HG03064 (cell line): ENCODE measurements around the gene TXNDC16.
"Not testable (repeated sequence)": the region's sequence is repeated elsewhere in the genome, so short reads cannot be mapped to it uniquely, and the experiment has no call there.

ENCODE experiments used
- ATAC-seq: cut with Tn5 transposase; IDR thresholded peaks from one replicate; pipeline ENCODE4 v1.9.1; 2021; ENCODE audit warnings: low read depth; ENCODE audit not compliant: unreplicated experiment

Gene TXNDC16, protein sequence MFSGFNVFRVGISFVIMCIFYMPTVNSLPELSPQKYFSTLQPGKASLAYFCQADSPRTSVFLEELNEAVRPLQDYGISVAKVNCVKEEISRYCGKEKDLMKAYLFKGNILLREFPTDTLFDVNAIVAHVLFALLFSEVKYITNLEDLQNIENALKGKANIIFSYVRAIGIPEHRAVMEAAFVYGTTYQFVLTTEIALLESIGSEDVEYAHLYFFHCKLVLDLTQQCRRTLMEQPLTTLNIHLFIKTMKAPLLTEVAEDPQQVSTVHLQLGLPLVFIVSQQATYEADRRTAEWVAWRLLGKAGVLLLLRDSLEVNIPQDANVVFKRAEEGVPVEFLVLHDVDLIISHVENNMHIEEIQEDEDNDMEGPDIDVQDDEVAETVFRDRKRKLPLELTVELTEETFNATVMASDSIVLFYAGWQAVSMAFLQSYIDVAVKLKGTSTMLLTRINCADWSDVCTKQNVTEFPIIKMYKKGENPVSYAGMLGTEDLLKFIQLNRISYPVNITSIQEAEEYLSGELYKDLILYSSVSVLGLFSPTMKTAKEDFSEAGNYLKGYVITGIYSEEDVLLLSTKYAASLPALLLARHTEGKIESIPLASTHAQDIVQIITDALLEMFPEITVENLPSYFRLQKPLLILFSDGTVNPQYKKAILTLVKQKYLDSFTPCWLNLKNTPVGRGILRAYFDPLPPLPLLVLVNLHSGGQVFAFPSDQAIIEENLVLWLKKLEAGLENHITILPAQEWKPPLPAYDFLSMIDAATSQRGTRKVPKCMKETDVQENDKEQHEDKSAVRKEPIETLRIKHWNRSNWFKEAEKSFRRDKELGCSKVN

DNA sequence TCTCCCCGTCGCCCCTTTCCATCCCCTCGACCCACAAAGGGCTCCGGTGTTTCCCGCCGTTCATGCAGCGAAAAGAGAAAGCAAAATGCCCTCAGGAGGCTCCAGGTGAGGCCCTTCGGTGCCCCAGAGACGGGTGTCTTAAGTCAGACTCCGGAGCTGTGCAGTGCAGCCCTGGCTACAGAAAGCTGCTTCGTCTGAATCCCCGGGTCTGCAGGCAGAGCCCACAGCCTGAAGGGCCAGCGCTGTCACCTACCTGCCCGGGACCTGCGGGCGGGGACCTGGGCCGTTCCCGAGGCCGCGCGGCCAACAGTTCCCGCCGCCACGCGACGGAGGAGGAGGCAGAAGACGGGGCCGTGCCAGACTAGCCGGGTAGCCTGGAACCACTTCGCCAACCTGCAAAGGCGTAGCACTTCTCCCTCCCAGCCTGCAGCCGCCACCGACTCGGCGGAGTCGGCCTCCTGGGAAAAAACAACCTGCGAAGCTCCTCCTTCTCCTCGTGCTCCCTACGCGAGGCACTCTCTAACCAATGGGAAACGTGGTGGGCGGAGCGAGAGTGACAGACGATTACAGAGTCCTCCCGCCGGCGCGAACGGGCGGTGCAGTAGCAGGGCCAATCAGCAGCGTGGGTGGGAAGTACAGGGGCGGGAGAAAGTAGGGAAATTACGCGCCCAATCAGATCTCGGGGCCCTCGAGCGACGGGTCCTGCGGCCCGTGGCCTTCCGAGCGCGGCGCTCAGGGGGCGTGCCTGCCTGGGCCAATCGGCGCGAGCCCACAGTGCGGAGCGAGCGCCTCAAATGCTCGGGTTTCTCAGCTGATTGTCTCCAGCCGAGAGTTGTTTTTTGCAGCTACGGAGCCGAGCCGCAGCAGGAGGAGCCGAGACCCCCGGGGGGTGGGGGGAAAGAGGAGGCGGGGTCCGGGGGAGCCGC is at the start of gene TXNDC16, which contains the start of gene GPR137C:
Gene TXNDC16 (minus strand): TSS at position 443 of the 926 bp plus-strand sequence. CDS start 8,948 bp downstream, outside the sequence.
Gene GPR137C (plus strand): TSS at position 774 of the 926 bp plus-strand sequence. CDS start 312 bp downstream, outside the sequence.
- peak; percentile 93 for ATAC-seq

DNA sequence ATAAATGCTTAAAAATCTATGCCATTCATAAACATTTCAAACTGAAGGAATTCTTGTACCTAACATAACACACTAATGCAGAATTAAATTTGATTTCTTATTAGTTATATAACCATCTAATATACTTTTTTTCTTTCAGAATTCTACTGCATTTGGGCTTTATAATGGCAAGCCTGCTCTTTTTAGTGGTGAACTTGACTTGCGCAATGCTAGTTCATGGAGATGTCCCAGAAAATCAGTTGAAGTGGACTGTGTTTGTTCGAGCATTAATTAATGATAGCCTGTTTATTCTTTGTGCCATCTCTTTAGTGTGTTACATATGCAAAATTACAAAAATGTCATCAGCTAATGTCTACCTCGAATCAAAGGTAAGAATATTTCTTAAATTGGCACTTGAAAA is 47.7 kb upstream of the TXNDC16 start:
- ATAC-seq, result no peak

DNA sequence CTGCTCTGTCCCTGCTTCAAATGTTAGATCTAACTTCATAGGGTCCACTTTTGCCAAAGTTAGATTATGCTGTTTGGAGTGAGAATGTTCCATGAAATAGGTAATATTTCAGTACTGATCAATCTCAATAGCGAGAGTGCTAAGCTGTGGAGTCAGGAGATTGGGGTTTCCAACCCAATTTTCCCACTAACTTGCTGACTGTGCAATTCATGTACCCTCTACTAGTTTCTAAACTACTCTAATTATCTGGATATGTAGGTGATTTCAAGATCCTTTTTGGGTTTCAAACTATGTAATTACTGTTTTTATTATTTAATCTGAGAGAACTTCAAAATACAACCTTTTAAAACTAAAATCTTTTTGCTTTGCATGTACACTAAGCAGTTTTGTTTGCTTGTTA is 46.3 kb upstream of the TXNDC16 start:
- no peak for ATAC-seq

DNA sequence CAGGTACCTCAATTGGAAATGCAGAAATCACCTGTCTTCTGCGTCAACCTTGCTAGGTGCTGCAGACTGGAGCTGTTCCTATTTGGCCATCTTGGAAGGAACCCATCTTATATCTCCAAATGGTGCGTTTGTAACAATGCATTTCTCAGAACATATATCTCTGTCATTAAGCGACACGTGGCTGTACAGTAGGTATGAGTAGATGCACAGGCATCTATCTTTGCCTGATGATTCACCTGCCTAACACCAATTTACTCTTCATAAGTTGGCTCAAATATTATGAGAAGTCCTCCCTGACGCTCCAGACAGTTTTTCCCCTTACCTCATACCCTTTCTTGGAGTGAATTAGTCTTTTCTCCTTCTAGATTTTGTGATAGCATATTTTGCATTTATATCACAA is 44.6 kb upstream of the TXNDC16 start:
- ATAC-seq, result no peak

DNA sequence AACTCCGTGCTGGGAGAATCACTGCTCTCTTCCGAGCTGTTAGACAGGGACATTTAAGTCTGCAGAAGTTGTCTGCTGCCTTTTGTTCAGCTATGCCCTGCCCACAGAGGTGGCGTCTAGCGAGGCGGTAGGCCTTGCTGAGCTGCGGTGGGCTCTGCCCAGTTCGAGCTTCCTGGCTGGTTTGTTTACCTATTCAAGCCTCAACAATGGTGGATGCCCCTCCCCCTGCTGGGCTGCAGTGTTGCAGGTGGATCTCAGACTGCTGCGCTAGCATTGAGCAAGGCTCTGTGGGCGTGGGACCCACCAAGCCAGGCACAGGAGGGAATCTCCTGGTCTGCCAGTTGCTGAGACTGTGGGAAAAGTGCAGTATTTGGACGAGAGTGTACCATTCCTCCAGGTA is 44.0 kb upstream of the TXNDC16 start:
- ATAC-seq, result no peak

DNA sequence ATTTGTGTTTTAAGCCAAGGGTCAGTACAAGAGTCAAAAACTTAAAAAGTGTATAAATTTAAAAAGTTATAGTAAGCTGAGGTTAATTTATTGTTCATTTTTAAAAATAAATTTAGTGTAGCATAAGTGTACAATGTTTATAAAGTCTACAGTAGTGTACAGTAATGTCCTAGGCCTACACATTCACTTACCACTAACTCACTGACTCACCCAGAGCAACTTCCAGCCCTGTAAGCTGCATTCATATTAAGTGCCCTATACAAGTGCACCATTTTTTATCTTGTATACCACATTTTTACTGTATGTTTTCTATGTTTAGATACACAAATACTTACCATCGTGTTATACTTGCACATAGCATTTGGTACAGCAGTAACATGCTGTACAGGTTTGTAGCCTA is 38.0 kb upstream of the TXNDC16 start:
- no peak for ATAC-seq

DNA sequence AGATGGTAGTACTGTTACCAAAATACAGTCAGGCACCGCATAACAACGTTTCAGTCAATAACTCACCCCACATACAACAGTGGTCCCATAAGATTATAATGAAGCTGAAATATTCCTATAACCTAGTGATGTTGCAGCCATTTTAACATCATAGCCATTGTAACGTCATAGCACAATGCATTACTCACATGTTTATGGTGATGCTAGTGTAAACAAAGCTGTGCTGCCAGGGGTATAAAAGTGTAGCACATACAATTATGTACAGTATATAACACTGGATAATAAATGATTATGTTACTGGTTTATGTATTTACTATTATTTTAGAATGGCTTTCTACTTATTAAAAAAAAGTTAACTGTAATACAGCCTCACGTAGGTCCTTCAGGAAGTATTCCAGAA is 37.3 kb upstream of the TXNDC16 start:
- no peak for ATAC-seq

DNA sequence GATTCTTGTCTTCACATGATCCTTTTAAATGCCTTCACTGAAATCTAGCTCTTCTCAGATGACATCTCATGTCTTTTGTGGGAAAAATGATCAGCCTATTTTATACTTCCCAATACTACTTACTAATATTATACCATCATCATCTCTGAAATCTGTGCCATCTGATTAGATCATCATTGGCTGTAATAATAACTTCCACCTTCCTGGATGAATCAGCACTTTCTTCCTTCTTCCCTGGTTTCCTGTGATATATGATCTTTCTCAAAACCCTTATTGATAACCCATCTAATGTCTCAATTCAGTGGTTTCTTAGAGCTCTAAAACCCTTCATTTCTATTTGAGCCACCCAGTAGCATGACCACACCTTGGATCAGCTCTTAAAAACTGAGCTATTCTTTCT is 31.2 kb upstream of the TXNDC16 start:
- ATAC-seq, result no peak

DNA sequence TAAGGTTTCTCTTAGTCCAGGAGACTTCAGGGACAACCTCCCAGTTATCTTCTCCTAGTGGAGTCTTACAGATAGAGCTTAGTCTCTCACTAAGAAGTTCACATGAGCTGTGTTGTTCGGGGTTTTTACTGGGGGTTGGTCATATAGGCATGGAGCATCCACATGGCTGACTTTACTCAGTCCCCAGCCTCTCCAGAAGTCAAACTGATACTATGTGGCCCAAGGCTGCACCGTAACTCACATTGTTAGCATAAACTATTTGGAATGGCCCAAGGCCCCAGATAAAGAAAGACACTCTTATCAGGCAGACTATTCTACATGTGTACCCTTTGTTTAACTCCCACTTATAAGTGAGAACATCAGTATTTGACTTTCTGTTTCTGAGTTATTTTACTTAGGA is 23.6 kb upstream of the TXNDC16 start:
- no peak for ATAC-seq

DNA sequence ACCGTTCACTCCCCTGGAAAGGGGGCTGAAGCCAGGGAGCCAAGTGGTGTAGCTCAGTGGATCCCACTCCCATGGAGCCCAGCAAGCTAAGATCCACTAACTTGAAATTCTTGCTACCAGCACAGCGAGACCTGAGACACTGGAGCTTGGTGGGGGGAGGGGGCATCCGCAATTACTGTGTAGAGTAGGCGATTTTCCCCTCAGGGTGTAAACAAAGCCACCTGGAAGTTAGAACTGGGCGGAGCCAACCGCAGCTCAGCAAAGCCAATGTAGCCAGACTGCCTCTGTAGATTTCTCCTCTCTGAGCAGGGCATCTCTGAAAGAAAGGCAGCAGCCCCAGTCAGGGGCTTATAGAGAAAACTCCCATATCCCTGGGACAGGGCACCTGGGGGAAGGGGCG is 16.1 kb upstream of the TXNDC16 start:
- ATAC-seq, result not testable (repeated sequence)

DNA sequence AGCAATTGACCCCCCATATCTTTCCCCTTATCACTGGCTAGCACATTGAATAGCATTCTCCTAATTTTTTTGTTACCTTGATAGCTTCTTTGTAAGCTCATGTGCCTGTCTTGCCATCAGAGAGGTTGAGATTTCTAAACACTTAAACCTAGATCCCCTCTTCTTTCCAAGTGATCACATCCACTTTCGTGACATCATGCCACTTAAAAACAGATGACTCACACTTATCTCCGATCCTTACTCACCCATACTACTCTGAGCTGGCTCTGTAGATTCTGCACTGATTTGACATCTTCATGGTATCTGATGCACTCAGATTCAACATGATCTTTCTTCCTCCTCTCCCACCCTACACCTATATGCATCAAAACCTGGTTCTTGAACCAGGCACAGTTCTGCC is 10.8 kb upstream of the TXNDC16 start:
- ATAC-seq, result no peak

DNA sequence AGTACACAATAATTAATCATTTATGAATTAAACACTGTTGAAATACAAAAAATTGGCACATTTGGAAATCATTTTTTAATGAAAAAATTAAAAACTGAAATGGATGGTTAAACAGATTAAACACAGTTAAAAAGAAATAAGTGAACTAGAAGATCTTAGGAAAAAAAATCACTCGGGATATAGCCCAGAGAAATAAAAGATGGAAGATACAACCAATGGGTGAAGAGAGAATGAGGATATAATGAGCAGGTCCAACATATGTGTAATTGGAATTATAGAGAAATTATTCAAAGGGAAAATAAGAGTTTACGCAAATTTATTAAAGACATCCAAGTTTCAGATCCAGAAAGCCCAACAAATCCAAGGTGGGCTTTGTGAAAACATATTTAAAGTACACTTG is 6.4 kb upstream of the TXNDC16 start:
- ATAC-seq, result no peak

DNA sequence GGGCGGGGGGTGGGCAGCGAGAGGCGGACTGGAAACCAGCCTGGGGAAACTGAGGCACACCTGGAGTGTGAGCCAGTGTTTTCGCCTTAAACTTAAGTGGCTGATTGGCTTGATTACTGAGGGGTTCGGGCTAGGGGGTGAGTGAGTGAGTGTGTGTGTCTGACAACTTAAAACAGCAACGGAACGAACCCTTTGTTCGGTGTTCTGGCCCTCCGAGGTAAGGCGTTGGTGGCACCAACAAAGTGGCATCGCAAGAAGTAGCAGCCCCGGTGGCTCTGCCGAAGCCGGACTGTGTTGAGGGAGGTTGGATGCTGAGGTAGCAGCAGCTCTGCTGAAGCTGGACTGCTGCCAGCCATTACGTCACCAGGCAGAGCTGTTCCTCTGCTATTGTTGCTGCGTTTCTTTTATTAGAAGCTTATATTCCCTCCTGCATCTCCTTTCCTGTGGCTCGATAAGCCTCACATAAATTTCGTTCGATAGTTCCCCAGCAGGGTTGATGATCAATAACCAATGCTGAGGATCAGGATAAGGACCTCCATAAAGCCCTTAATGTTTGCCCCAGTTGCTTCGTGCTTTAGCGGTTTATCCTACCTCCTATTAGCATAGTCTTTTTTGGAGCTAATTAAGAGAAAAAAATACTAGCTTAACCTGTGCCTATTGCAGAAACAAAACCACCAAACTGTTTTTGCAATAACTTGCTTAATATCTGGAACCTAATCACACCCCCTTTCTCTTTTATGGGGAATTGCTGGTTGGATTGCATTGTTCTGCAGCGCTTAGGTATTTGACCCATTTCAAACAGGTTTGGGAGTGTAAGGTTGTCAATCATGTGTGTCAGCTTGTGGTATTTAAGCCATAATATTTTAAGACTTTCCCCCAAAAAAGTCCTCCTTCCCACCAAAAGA is 1.6 kb upstream of the TXNDC16 start:
- ATAC-seq, result no peak

DNA sequence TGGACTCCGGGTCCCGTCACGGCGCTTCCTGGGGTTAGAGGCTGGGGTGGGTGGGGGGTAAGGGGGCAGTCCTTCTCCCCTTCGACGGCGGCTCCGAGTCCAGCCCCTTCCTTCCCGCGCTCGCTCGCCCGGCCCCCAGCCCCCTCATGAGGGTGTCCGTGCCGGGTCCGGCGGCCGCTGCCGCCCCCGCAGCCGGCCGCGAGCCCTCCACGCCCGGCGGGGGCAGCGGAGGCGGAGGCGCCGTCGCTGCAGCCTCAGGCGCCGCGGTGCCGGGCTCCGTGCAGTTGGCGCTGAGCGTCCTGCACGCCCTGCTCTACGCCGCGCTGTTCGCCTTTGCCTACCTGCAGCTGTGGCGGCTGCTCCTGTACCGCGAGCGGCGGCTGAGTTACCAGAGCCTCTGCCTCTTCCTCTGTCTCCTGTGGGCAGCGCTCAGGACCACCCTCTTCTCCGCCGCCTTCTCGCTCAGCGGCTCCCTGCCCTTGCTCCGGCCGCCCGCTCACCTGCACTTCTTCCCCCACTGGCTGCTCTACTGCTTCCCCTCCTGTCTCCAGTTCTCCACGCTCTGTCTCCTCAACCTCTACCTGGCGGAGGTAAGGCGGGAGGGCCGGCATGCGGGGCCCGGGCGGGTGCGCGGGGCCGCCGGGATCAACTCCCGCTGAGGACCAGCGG is 831 bp upstream of the TXNDC16 start:
- ATAC-seq, result peak; percentile 26

DNA sequence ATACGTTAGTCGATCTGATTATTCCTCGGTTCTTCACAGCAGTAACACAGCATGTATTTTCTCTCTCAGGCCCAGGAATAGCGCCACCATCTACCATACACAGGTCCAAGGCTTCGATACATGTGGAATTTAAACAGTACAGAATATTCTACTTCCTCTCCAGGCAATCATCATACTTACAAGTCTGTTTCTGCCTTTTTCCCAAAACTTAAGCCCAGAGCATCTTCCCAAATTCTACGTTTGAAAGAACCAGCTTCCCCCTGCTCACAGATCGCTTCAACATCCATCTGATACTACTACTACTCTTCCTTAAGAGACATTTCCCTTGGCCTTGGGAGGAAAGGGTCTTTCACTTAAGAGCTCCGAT is 626 bp downstream of the TXNDC16 start:
- no peak for ATAC-seq

DNA sequence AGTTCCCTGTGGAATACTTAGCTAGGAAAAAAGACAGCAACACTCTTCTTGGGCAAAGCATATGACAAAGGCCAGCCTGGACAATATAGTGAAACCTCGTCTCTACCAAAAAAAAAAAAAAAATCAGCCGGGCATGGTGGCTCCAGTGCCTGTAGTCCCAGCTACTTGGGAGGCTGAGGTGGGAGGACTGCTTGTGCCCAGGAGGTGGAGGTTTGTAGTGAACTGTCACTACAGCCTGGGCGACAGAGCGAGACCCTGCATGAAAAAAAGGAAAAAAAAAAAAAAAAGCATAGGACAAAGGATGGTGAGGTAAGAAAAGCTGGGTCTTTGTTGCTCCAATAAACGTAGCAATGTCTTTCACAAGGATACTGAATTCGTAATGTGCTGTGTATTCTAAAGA is 1.1 kb downstream of the TXNDC16 start:
- ATAC-seq, result no peak

DNA sequence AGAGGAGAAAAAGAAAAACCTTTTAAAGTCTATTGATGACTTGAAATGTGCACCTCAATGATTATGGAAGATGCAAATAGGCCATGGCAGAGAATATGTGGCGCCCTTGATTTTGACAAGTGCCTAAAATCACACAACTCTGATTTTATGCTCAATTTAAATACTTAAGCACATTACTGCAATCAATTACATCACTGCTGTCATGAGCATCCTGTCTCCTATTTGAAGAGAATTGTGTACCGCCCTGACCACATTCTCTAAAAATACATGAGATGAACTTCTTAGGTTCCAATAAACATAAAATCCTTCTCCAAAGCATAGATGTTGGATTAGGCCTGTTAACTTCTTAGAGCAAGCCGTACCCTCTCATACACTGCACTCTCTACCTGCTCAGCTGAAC is 1.6 kb downstream of the TXNDC16 start:
- ATAC-seq, result no peak

DNA sequence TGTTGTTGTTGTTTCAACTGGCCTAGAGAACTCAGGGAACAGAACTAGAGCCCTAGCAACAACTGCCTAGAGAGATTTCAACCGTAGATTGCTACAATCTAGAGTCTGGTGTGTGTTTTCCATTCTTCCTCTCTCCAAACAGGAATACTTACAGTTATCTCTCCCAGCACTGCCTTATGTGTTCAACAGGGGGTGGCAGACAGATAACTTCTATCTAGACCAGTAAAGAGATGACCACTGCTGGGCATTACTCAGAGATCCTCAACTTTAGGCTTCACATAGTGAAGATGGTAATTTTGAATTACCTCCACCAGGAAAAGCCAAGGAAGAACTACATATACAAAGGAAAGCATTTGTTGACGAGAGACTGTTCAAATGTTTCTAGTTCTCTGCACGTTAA is 4.8 kb downstream of the TXNDC16 start:
- ATAC-seq, result no peak

DNA sequence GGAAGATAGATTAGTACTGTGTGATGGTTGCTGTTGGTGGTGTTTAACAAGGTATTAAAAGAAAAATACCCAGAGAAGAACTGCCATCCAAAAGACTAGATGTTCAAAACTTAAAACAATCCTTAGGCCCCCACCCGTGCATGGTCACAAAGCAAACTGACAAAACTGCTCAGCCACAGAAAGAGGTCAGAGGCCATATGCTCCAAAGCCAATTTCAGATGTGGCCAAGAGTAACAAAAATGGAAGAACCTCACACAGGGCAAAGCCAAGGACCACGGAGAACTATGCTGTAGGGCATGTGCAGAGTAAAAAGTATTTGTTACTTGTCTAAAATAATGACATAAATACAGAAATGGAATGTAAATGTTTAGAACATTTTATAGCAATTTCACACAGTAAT is 5.3 kb downstream of the TXNDC16 start:
- ATAC-seq, result no peak
